Neural crest cell (in vitro differentiated cells): ENCODE results near the gene H3-3A. TPM values are rescaled to one million over a fixed set of nuclear protein-coding genes. Genes with fewer than 3 reads are reported as not detected.

ENCODE experiments used
- DNase-seq: peaks from one replicate; pipeline ENCODE4 v3.0.0; 2021; ENCODE audit warnings: low read depth, mixed read lengths, low spot score
- H3K27ac Mint-ChIP-seq: one replicate; pipeline ENCODE4 v1.8.0; 2021; ENCODE audit warnings: mild to moderate bottlenecking, mixed read lengths; ENCODE audit not compliant: unreplicated experiment
- H3K27me3 Mint-ChIP-seq: 2 replicates; pipeline ENCODE4 v1.8.0; 2021; ENCODE audit warnings: low read depth, mild to moderate bottlenecking, mixed read lengths
- H3K36me3 Mint-ChIP-seq: 2 replicates; pipeline ENCODE4 v1.8.0; 2021; ENCODE audit warnings: low read depth, mild to moderate bottlenecking, mixed read lengths
- H3K4me1 Mint-ChIP-seq: 2 replicates; pipeline ENCODE4 v1.8.0; 2021; ENCODE audit warnings: mixed read lengths
- H3K4me3 Mint-ChIP-seq: one replicate; pipeline ENCODE4 v1.8.0; 2021; ENCODE audit warnings: mild to moderate bottlenecking, mixed read lengths
- H3K9me3 Mint-ChIP-seq: 2 replicates; pipeline ENCODE4 v1.8.0; 2021; ENCODE audit warnings: mixed read lengths
- total RNA-seq: library from RNA; stranded (reverse); gene quantifications from 2 replicates; pipeline ENCODE4 v1.2.1, GENCODE V29; 2021
- TF ChIP-seq, protein P1 (sequence below): fragments of 200-600 bp; sonication (generic); conservative IDR thresholded peaks from 2 replicates; pipeline ENCODE4 v1.5.0; 2021; ENCODE audit warnings: antibody characterized with exemption, mild to moderate bottlenecking

Gene H3-3A
- total RNA-seq, 1 donor from 2014 or later: 991 TPM

DNA sequence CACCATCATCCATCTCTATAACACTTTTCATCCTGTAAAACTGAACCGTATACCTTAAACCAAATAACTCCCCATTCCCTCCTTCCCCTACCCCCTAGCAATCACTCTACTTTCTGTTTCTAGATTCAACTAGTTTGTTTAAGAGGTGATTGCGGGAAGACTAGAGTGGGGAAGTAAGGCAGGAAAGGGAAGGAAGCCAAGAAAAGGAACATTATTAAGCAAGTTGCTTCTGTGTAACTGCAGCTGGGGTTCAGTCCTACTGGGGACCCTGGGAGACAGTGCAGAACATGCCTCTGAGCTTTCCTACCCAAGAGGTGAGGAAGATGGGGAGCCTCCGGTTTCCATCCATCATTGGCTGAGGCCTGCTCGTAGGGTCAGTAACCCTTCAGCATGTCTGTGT is 28.9 kb upstream of the H3-3A start:
- Mint-ChIP-seq H3K4me1 (no peaks in the 10 kb centered on the region), H3K4me3 (no peak overlapping the region), H3K27ac (no peak overlapping the region), H3K36me3 (no peaks in the 10 kb centered on the region), H3K9me3 (no peaks in the 10 kb centered on the region), H3K27me3 (no peaks in the 10 kb centered on the region)
- no peak for DNase-seq
- TF ChIP-seq, protein P1, sequence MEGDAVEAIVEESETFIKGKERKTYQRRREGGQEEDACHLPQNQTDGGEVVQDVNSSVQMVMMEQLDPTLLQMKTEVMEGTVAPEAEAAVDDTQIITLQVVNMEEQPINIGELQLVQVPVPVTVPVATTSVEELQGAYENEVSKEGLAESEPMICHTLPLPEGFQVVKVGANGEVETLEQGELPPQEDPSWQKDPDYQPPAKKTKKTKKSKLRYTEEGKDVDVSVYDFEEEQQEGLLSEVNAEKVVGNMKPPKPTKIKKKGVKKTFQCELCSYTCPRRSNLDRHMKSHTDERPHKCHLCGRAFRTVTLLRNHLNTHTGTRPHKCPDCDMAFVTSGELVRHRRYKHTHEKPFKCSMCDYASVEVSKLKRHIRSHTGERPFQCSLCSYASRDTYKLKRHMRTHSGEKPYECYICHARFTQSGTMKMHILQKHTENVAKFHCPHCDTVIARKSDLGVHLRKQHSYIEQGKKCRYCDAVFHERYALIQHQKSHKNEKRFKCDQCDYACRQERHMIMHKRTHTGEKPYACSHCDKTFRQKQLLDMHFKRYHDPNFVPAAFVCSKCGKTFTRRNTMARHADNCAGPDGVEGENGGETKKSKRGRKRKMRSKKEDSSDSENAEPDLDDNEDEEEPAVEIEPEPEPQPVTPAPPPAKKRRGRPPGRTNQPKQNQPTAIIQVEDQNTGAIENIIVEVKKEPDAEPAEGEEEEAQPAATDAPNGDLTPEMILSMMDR: no peak

DNA sequence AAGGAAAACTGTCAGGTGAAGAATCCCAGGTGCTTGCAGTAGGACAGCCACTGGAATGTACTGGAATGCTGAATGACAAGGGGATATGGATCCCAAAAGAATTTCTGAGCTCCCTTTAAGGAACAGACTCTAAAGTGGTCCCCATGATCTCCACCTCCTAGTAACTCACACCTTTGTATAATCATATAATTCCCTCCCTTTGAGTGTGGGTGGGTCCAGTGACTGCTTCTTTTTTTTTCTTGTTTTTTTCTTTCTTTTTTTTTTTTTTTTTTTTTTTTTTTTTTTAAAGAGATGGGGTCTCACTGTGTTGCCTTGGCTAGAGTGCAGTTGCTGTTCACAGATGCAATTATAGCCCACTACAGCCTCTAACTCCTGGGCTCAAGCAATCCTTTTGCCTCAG is 28.5 kb upstream of the H3-3A start:
- DNase-seq: no peak
- no peaks in the 10 kb centered on the region for H3K36me3 Mint-ChIP-seq
- H3K27ac Mint-ChIP-seq: no peak overlapping the region
- no peaks in the 10 kb centered on the region for H3K4me1 Mint-ChIP-seq
- no peak overlapping the region for H3K4me3 Mint-ChIP-seq
- TF ChIP-seq, protein P1: no peak
- no peaks in the 10 kb centered on the region for H3K27me3 Mint-ChIP-seq
- no peaks in the 10 kb centered on the region for H3K9me3 Mint-ChIP-seq

DNA sequence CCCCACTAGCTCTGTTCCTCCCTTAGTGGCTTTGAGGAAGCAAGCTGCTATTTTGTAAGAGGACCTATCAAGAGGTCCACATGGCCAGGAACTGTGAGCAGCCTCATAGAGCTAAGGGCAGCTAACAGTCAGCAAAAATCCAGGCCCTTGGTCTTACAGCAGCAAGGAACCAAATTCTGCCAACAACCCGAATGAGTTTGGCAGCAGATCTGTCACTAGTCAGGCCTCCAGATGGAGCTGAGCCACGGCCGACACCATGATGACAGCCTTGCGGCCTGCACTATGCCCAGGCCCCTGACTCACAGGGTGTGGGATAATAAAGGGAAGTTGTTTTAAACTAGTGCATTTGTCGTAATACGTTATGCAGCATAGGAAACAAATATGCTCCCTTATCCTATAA is 28.0 kb upstream of the H3-3A start:
- no peak for DNase-seq
- Mint-ChIP-seq H3K27ac (no peak overlapping the region), H3K36me3 (no peaks in the 10 kb centered on the region), H3K4me3 (no peak overlapping the region), H3K4me1 (no peaks in the 10 kb centered on the region), H3K27me3 (no peaks in the 10 kb centered on the region), H3K9me3 (no peaks in the 10 kb centered on the region)
- TF ChIP-seq, protein P1: no peak

DNA sequence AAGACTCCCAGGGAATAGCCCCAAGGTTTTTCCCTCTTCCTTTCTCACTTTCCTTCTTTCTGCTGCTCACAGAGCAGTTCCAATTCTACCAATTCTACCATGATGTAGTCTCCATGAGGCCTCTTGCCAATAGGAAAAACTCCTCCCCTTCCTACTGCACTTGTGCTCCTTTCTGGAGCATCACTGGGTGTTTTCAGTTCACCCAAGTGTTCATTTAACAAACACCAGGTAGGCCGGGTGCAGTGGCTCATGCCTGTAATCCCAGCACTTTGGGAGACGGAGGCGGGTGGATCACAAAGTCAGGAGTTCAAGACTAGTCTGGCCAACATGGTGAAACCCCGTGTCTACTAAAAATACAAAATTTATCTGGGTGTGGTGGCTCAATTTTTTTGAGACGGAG is 26.6 kb upstream of the H3-3A start:
- H3K27me3 Mint-ChIP-seq: no peaks in the 10 kb centered on the region
- H3K9me3 Mint-ChIP-seq: no peaks in the 10 kb centered on the region
- no peaks in the 10 kb centered on the region for H3K4me1 Mint-ChIP-seq
- H3K27ac Mint-ChIP-seq: no peak overlapping the region
- H3K36me3 Mint-ChIP-seq: no peaks in the 10 kb centered on the region
- TF ChIP-seq, protein P1: no peak
- no peak overlapping the region for H3K4me3 Mint-ChIP-seq
- no peak for DNase-seq

DNA sequence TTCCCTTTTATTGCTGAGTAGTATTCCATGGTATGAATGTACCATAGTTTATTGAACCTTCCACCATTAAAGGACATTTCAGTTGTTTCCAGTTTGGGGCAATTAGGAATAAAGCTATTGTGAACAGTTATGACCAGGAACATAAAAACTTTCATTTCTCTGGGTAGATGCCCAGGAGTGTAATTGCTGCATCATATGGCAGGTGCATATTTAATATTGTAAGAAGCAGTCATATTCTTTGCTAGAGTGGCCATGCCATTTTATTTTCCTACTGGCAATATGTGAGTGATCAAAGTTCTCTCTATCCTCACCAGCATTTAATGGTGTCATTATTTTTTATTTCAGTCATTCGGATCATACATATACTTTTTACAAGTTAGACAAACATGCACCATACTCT is 23.9 kb upstream of the H3-3A start:
- TF ChIP-seq, protein P1: no peak
- no peak overlapping the region for H3K27ac Mint-ChIP-seq
- H3K9me3 Mint-ChIP-seq: no peaks in the 10 kb centered on the region
- no peaks in the 10 kb centered on the region for H3K36me3 Mint-ChIP-seq
- H3K4me1 Mint-ChIP-seq: no peaks in the 10 kb centered on the region
- no peak for DNase-seq
- H3K27me3 Mint-ChIP-seq: peaks cover 3% of the 10 kb centered on the region
- no peak overlapping the region for H3K4me3 Mint-ChIP-seq

DNA sequence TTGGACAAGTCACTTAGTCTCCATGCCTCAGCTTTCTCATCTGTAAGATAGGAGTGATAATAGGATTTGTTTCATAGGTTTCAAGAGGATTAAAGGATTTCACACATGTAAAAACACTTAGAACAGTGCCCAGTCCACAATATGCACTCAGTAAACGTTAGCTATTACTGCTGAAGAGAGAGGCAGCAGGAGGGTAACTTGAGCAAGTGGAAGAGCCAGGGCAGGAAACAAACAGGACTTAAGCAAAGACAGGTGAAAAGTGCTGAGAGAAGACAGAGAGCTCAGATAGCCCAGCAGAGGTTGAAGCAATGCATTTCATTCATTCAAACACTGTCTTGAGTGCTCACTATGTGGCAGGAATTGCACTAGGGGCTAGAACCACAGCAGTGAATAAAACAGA is 21.1 kb upstream of the H3-3A start:
- no peaks in the 10 kb centered on the region for H3K9me3 Mint-ChIP-seq
- H3K36me3 Mint-ChIP-seq: no peaks in the 10 kb centered on the region
- H3K4me1 Mint-ChIP-seq: peaks cover 4% of the 10 kb centered on the region
- no peak overlapping the region for H3K4me3 Mint-ChIP-seq
- H3K27ac Mint-ChIP-seq: no peak overlapping the region
- H3K27me3 Mint-ChIP-seq: peaks cover 7% of the 10 kb centered on the region
- no peak for DNase-seq
- TF ChIP-seq, protein P1: no peak
